Brain microvascular endothelial cell (primary cell): ENCODE measurements around the gene DCDC2.

ENCODE experiments used
- DNase-seq: peaks from one replicate; pipeline ENCODE4 v3.0.0-alpha.2; 2020
- H3K27ac ChIP-seq: fragments of 250-450 bp; sonication (Bioruptor Pico); 2 replicates; pipeline ENCODE4 v1.5.1; 2020; ENCODE audit warnings: mild to moderate bottlenecking, moderate library complexity
- H3K27me3 ChIP-seq: fragments of 250-450 bp; sonication (Bioruptor Pico); replicated peaks from 2 replicates; pipeline ENCODE4 v1.5.1; 2020; ENCODE audit warnings: mild to moderate bottlenecking
- H3K36me3 ChIP-seq: fragments of 250-450 bp; sonication (Bioruptor Pico); replicated peaks from 2 replicates; pipeline ENCODE4 v1.5.1; 2020; ENCODE audit warnings: mild to moderate bottlenecking
- H3K4me3 ChIP-seq: 2 replicates; pipeline ENCODE4 v1.5.1; 2011; ENCODE audit warnings: low read depth, mild to moderate bottlenecking, control low read depth, low read length, moderate library complexity
- CTCF ChIP-seq: IDR thresholded peaks from 2 replicates; pipeline ENCODE4 v1.5.1; 2011; ENCODE audit warnings: low read depth, mild to moderate bottlenecking, moderate library complexity, low read length, control low read depth, inconsistent platforms; ENCODE audit errors: missing control alignments
- in situ Hi-C: cut with HindIII; loops from 2 replicates; pipeline ENCODE4 v1.10.0; 2017; ENCODE audit warnings: low sequenced_read_pairs, low pct_ligation_motif_present

DCDC2 gene

GRCh38 chr6:24332317-24332716 lies 25.5 kb downstream of the DCDC2 start:
- TF ChIP-seq CTCF: no peak
- Histone ChIP-seq H3K27me3 (no peaks in the 10 kb centered on the region), H3K27ac (no peak overlapping the region), H3K36me3 (no peaks in the 10 kb centered on the region), H3K4me3 (no peak overlapping the region)
- in situ Hi-C loops: no loop called here
- peak; percentile 32 for DNase-seq

GRCh38 chr6:24330137-24330732 lies 27.6 kb downstream of the DCDC2 start:
- no peak overlapping the region for H3K4me3 ChIP-seq
- in situ Hi-C loops: no loop called here
- H3K36me3 ChIP-seq: no peaks in the 10 kb centered on the region
- TF ChIP-seq CTCF: no peak
- H3K27me3 ChIP-seq: no peaks in the 10 kb centered on the region
- no peak overlapping the region for H3K27ac ChIP-seq
- no peak for DNase-seq

GRCh38 chr6:24329451-24329850 lies 28.4 kb downstream of the DCDC2 start:
- in situ Hi-C loops: no loop called here
- H3K27ac ChIP-seq: no peak overlapping the region
- no peak overlapping the region for H3K4me3 ChIP-seq
- no peaks in the 10 kb centered on the region for H3K36me3 ChIP-seq
- no peak for DNase-seq
- no peaks in the 10 kb centered on the region for H3K27me3 ChIP-seq
- no peak for TF ChIP-seq CTCF

GRCh38 chr6:24329022-24329421 lies 28.8 kb downstream of the DCDC2 start:
- Histone ChIP-seq H3K27me3 (no peaks in the 10 kb centered on the region), H3K27ac (no peak overlapping the region), H3K36me3 (no peaks in the 10 kb centered on the region), H3K4me3 (no peak overlapping the region)
- in situ Hi-C loops: no loop called here
- no peak for TF ChIP-seq CTCF
- DNase-seq: no peak

GRCh38 chr6:24327756-24328155 lies 30.1 kb downstream of the DCDC2 start:
- no peak for TF ChIP-seq CTCF
- in situ Hi-C loops: no loop called here
- H3K27ac ChIP-seq: no peak overlapping the region
- H3K36me3 ChIP-seq: no peaks in the 10 kb centered on the region
- no peaks in the 10 kb centered on the region for H3K27me3 ChIP-seq
- no peak overlapping the region for H3K4me3 ChIP-seq
- no peak for DNase-seq

GRCh38 chr6:24325978-24326377 lies 31.9 kb downstream of the DCDC2 start:
- H3K27ac ChIP-seq: no peak overlapping the region
- no peak overlapping the region for H3K4me3 ChIP-seq
- TF ChIP-seq CTCF: no peak
- no peaks in the 10 kb centered on the region for H3K36me3 ChIP-seq
- H3K27me3 ChIP-seq: no peaks in the 10 kb centered on the region
- in situ Hi-C loops: no loop called here
- DNase-seq: no peak
